Panc1 (cell line): ENCODE measurements around the gene KCNIP4.

Source experiments
- POLR2AphosphoS5 ChIP-seq: IDR thresholded peaks from 2 replicates; pipeline ENCODE4 v1.6.1; 2012; ENCODE audit warnings: mild to moderate bottlenecking, low read depth, low read length, moderate library complexity
- TCF7L2 ChIP-seq: IDR thresholded peaks from 2 replicates; pipeline ENCODE4 v1.6.1; 2011; ENCODE audit warnings: mild to moderate bottlenecking, low read depth, low read length, inconsistent platforms
- TF ChIP-seq, protein P1 (sequence below): fragments of 450-650 bp; IDR thresholded peaks from 2 replicates; pipeline ENCODE4 v1.5.1; 2017; ENCODE audit warnings: mild to moderate bottlenecking
- TF ChIP-seq, protein P2 (sequence below), 2 experiments: IDR thresholded peaks; 2 replicates each; pipeline ENCODE4 v1.6.1; 2011 to 2012; ENCODE audit warnings: low read depth in 2 of 2, control low read depth in 1 of 2, low read length in 1 of 2, mild to moderate bottlenecking in 1 of 2, moderate library complexity in 1 of 2; ENCODE audit not compliant: insufficient read depth in 1 of 2

DNA sequence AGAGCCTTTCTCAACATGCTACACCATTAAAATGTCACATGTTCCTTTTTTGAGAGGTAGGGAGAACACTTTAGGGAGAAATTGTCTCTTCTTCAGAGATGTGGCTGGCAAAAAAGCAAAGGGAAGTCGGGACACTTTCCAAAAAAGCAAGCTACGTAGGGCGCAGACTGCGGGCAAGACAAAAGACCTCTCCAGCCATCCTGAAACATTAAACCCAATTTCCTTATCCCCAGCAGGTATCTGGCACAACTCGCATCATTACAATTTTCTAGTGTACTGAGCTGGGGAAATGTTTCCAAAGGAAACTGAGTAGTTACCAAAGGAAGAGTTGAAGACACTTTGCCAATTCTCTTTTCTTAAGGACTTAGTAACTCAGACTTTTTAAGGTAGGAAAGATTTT lies 1132.3 kb downstream of the KCNIP4 start:
- TF ChIP-seq, protein P1, sequence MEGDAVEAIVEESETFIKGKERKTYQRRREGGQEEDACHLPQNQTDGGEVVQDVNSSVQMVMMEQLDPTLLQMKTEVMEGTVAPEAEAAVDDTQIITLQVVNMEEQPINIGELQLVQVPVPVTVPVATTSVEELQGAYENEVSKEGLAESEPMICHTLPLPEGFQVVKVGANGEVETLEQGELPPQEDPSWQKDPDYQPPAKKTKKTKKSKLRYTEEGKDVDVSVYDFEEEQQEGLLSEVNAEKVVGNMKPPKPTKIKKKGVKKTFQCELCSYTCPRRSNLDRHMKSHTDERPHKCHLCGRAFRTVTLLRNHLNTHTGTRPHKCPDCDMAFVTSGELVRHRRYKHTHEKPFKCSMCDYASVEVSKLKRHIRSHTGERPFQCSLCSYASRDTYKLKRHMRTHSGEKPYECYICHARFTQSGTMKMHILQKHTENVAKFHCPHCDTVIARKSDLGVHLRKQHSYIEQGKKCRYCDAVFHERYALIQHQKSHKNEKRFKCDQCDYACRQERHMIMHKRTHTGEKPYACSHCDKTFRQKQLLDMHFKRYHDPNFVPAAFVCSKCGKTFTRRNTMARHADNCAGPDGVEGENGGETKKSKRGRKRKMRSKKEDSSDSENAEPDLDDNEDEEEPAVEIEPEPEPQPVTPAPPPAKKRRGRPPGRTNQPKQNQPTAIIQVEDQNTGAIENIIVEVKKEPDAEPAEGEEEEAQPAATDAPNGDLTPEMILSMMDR: no peak
- TF ChIP-seq POLR2AphosphoS5 (no peak), TCF7L2 (no peak)
- TF ChIP-seq, protein P2, sequence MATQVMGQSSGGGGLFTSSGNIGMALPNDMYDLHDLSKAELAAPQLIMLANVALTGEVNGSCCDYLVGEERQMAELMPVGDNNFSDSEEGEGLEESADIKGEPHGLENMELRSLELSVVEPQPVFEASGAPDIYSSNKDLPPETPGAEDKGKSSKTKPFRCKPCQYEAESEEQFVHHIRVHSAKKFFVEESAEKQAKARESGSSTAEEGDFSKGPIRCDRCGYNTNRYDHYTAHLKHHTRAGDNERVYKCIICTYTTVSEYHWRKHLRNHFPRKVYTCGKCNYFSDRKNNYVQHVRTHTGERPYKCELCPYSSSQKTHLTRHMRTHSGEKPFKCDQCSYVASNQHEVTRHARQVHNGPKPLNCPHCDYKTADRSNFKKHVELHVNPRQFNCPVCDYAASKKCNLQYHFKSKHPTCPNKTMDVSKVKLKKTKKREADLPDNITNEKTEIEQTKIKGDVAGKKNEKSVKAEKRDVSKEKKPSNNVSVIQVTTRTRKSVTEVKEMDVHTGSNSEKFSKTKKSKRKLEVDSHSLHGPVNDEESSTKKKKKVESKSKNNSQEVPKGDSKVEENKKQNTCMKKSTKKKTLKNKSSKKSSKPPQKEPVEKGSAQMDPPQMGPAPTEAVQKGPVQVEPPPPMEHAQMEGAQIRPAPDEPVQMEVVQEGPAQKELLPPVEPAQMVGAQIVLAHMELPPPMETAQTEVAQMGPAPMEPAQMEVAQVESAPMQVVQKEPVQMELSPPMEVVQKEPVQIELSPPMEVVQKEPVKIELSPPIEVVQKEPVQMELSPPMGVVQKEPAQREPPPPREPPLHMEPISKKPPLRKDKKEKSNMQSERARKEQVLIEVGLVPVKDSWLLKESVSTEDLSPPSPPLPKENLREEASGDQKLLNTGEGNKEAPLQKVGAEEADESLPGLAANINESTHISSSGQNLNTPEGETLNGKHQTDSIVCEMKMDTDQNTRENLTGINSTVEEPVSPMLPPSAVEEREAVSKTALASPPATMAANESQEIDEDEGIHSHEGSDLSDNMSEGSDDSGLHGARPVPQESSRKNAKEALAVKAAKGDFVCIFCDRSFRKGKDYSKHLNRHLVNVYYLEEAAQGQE (IDR thresholded peaks at IDR 0.05; ENCODE audit: insufficient read depth in 1 of 2, low read depth in 2 of 2, low read length in 1 of 2): no peak
